ENCODE results near the gene CXorf49B. TPM values are rescaled to one million over a fixed set of nuclear protein-coding genes. Genes with fewer than 3 reads are reported as not detected.

The CXorf49B gene
- total and polyA plus RNA-seq, 4 donors = not detected

GRCh38 chrX:71815121-71815905 is 52.2 kb downstream of the CXorf49B start:
- no peak overlapping the region for H3K27ac ChIP-seq (ENCODE audit: low read depth in 1 of 2, low read length in 2 of 2)
- no peak for DNase-seq (ENCODE audit: low spot score)
- H3K4me1 ChIP-seq (ENCODE audit: control insufficient read depth in 4 of 4, insufficient read depth in 4 of 4, low read length in 3 of 4) = no peaks in the 10 kb centered on the region
- no peak overlapping the region for H3K9ac ChIP-seq (ENCODE audit: low read depth in 1 of 2, low read length in 2 of 2)
- H3K4me3 ChIP-seq (ENCODE audit: low read depth in 1 of 3, low read length in 3 of 3) = no peak overlapping the region
- TF ChIP-seq FOXA1 (IDR thresholded peaks at IDR 0.05) (no peak), GABPA (IDR thresholded peaks at IDR 0.05 in 1 of 2, conservative IDR thresholded peaks at IDR 0.05 in 1 of 2) (no peak), HNF4G (IDR thresholded peaks at IDR 0.05) (no peak), FOXA2 (IDR thresholded peaks at IDR 0.05) (no peak), JUND (IDR thresholded peaks at IDR 0.05) (no peak), YY1 (IDR thresholded peaks at IDR 0.05) (no peak), NR2F2 (IDR thresholded peaks at IDR 0.05) (no peak), TAF1 (conservative IDR thresholded peaks at IDR 0.05) (no peak), RAD21 (IDR thresholded peaks at IDR 0.05) (no peak), HNF4A (conservative IDR thresholded peaks at IDR 0.05) (no peak)
- TF ChIP-seq, protein P1, sequence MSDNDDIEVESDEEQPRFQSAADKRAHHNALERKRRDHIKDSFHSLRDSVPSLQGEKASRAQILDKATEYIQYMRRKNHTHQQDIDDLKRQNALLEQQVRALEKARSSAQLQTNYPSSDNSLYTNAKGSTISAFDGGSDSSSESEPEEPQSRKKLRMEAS (IDR thresholded peaks at IDR 0.05) = no peak
- peaks cover 0 to 3% (median 0%) of the 10 kb centered on the region in 4 donors for H3K9me3 ChIP-seq (ENCODE audit: control insufficient read depth in 4 of 4, low read length in 3 of 4)
- peaks cover 0 to 3% (median 0%) of the 10 kb centered on the region in 4 donors for H3K27me3 ChIP-seq (ENCODE audit: control insufficient read depth in 4 of 4, insufficient read depth in 4 of 4, low read length in 3 of 4)
- H3K36me3 ChIP-seq (ENCODE audit: control insufficient read depth in 4 of 4, insufficient read depth in 3 of 4, low read depth in 1 of 4, low read length in 3 of 4) = no peaks in the 10 kb centered on the region
- WGBS = 79% methylated on average over 14 of the region's 14 CpGs

- Histone ChIP-seq H3K4me1 (ENCODE audit: control insufficient read depth in 4 of 4, insufficient read depth in 4 of 4, low read length in 3 of 4) (no peaks in the 10 kb centered on the region), H3K4me3 (ENCODE audit: low read depth in 1 of 3, low read length in 3 of 3) (no peak overlapping the region), H3K27ac (ENCODE audit: low read depth in 1 of 2, low read length in 2 of 2) (no peak overlapping the region), H3K36me3 (ENCODE audit: control insufficient read depth in 4 of 4, insufficient read depth in 3 of 4, low read depth in 1 of 4, low read length in 3 of 4) (no peaks in the 10 kb centered on the region), H3K9me3 (ENCODE audit: control insufficient read depth in 4 of 4, low read length in 3 of 4) (peaks cover 0 to 3% (median 0%) of the 10 kb centered on the region in 4 donors), H3K9ac (ENCODE audit: low read depth in 1 of 2, low read length in 2 of 2) (no peak overlapping the region), H3K27me3 (ENCODE audit: control insufficient read depth in 4 of 4, insufficient read depth in 4 of 4, low read length in 3 of 4) (peaks cover 0 to 3% (median 0%) of the 10 kb centered on the region in 4 donors)
- TF ChIP-seq TAF1 (conservative IDR thresholded peaks at IDR 0.05) (no peak), FOXA1 (IDR thresholded peaks at IDR 0.05) (no peak), SP1 (IDR thresholded peaks at IDR 0.05) (no peak), HNF4A (conservative IDR thresholded peaks at IDR 0.05) (no peak), RXRA (IDR thresholded peaks at IDR 0.05) (no peak), JUND (IDR thresholded peaks at IDR 0.05) (no peak), NR2F2 (IDR thresholded peaks at IDR 0.05) (no peak), HNF4G (IDR thresholded peaks at IDR 0.05) (no peak), YY1 (IDR thresholded peaks at IDR 0.05) (no peak), EGR1 (IDR thresholded peaks at IDR 0.05; ENCODE audit: low read depth in 2 of 2) (no peak), FOXA2 (IDR thresholded peaks at IDR 0.05) (no peak), GABPA (IDR thresholded peaks at IDR 0.05 in 1 of 2, conservative IDR thresholded peaks at IDR 0.05 in 1 of 2) (no peak)
- TF ChIP-seq, protein P2, sequence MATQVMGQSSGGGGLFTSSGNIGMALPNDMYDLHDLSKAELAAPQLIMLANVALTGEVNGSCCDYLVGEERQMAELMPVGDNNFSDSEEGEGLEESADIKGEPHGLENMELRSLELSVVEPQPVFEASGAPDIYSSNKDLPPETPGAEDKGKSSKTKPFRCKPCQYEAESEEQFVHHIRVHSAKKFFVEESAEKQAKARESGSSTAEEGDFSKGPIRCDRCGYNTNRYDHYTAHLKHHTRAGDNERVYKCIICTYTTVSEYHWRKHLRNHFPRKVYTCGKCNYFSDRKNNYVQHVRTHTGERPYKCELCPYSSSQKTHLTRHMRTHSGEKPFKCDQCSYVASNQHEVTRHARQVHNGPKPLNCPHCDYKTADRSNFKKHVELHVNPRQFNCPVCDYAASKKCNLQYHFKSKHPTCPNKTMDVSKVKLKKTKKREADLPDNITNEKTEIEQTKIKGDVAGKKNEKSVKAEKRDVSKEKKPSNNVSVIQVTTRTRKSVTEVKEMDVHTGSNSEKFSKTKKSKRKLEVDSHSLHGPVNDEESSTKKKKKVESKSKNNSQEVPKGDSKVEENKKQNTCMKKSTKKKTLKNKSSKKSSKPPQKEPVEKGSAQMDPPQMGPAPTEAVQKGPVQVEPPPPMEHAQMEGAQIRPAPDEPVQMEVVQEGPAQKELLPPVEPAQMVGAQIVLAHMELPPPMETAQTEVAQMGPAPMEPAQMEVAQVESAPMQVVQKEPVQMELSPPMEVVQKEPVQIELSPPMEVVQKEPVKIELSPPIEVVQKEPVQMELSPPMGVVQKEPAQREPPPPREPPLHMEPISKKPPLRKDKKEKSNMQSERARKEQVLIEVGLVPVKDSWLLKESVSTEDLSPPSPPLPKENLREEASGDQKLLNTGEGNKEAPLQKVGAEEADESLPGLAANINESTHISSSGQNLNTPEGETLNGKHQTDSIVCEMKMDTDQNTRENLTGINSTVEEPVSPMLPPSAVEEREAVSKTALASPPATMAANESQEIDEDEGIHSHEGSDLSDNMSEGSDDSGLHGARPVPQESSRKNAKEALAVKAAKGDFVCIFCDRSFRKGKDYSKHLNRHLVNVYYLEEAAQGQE (IDR thresholded peaks at IDR 0.05) = no peak
- TF ChIP-seq, protein P1 (IDR thresholded peaks at IDR 0.05) = no peak
- TF ChIP-seq, protein P3, sequence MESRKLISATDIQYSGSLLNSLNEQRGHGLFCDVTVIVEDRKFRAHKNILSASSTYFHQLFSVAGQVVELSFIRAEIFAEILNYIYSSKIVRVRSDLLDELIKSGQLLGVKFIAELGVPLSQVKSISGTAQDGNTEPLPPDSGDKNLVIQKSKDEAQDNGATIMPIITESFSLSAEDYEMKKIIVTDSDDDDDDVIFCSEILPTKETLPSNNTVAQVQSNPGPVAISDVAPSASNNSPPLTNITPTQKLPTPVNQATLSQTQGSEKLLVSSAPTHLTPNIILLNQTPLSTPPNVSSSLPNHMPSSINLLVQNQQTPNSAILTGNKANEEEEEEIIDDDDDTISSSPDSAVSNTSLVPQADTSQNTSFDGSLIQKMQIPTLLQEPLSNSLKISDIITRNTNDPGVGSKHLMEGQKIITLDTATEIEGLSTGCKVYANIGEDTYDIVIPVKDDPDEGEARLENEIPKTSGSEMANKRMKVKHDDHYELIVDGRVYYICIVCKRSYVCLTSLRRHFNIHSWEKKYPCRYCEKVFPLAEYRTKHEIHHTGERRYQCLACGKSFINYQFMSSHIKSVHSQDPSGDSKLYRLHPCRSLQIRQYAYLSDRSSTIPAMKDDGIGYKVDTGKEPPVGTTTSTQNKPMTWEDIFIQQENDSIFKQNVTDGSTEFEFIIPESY (IDR thresholded peaks at IDR 0.05) = no peak
- TF ChIP-seq, protein P4, sequence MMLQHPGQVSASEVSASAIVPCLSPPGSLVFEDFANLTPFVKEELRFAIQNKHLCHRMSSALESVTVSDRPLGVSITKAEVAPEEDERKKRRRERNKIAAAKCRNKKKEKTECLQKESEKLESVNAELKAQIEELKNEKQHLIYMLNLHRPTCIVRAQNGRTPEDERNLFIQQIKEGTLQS (IDR thresholded peaks at IDR 0.05) = no peak
- TF ChIP-seq, protein P5, sequence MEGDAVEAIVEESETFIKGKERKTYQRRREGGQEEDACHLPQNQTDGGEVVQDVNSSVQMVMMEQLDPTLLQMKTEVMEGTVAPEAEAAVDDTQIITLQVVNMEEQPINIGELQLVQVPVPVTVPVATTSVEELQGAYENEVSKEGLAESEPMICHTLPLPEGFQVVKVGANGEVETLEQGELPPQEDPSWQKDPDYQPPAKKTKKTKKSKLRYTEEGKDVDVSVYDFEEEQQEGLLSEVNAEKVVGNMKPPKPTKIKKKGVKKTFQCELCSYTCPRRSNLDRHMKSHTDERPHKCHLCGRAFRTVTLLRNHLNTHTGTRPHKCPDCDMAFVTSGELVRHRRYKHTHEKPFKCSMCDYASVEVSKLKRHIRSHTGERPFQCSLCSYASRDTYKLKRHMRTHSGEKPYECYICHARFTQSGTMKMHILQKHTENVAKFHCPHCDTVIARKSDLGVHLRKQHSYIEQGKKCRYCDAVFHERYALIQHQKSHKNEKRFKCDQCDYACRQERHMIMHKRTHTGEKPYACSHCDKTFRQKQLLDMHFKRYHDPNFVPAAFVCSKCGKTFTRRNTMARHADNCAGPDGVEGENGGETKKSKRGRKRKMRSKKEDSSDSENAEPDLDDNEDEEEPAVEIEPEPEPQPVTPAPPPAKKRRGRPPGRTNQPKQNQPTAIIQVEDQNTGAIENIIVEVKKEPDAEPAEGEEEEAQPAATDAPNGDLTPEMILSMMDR (IDR thresholded peaks at IDR 0.05; ENCODE audit: low read depth, low read length, missing input control) = no peak
- WGBS = 53% methylated on average over 2 of the region's 2 CpGs
- DNase-seq (ENCODE audit: low spot score) = no peak
These were observed 52.7 kb downstream of the CXorf49B start for GRCh38 chrX:71815906-71816156.
